Cardiac muscle cell (in vitro differentiated cells and primary cell): ENCODE data around the gene AGAP1. TPM values are rescaled to one million over a fixed set of nuclear protein-coding genes. Genes with fewer than 3 reads are reported as not detected.
"Not testable (repeated sequence)": the region's sequence is repeated elsewhere in the genome, so short reads cannot be mapped to it uniquely, and the experiment has no call there.

Experiments used
- DNase-seq, 2 donors: peaks; one replicate each; pipeline versions ENCODE4 v3.0.0 to v3.0.0-alpha.2; 2010 to 2017; ENCODE audit warnings: low read depth in 1 of 2, low spot score in 1 of 2
- H3K27ac ChIP-seq: fragments of 200-600 bp; sonication (generic); 2 replicates; pipeline ENCODE4 v1.5.1; 2016
- H3K27me3 ChIP-seq: fragments of 200-600 bp; sonication (generic); 2 replicates; pipeline ENCODE4 v1.6.0; 2016; ENCODE audit warnings: control low read depth
- H3K36me3 ChIP-seq: fragments of 200-600 bp; sonication (generic); 2 replicates; pipeline ENCODE4 v1.5.1; 2016; ENCODE audit warnings: control low read depth
- H3K4me1 ChIP-seq: fragments of 200-600 bp; sonication (generic); 2 replicates; pipeline ENCODE4 v1.8.1; 2017; ENCODE audit warnings: low read depth, mild to moderate bottlenecking, mixed run types
- H3K4me3 ChIP-seq: fragments of 200-600 bp; sonication (generic); 2 replicates; pipeline ENCODE4 v1.5.1; 2016; ENCODE audit warnings: mild to moderate bottlenecking
- H3K9me3 ChIP-seq: fragments of 200-600 bp; sonication (generic); 2 replicates; pipeline ENCODE4 v1.5.1; 2017; ENCODE audit warnings: low read depth, mild to moderate bottlenecking, control low read depth
- CTCF ChIP-seq: IDR thresholded peaks from 2 replicates; pipeline ENCODE4 v1.5.1; 2012; ENCODE audit warnings: low read depth, mild to moderate bottlenecking, low read length
- polyA plus RNA-seq: library from polyadenylated mRNA; unstranded; fragments of >200 nt; fragmentation: Nextera tagmentation; extraction: Ambion mirVana; gene quantifications from 2 replicates; pipeline ENCODE4 v1.2.1, GENCODE V29; 2016
- total RNA-seq: library from RNA; depleted of rRNA; stranded (reverse); fragments of >200 nt; gene quantifications from 2 replicates; pipeline ENCODE4 v1.2.3, GENCODE V29; 2016

The AGAP1 gene
- total and polyA plus RNA-seq, 2 experiments from 2014 or later, result 8.6 to 38.2 TPM

DNA sequence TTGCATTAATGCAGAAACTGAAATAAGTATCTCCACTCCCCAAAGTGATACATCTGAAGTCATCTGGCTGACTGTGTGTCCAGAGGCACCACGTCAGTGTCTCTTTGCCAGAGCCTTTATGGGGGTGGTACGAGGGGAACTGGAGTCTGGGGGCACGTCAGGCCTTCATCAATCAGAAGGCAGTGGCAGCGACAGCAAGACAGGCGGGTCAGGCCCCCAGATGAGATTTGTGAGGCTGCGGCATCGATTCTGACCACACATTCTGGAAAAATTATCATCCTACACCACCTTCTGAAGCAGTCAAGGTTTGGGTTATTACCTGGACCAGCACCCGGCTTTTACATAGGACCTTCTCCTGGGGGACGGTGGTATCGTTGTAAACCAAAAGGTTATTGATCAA, 450.7 kb downstream of the AGAP1 start:
- H3K4me3 ChIP-seq, result no peak overlapping the region
- H3K36me3 ChIP-seq, result no peaks in the 10 kb centered on the region
- no peak overlapping the region for H3K27ac ChIP-seq
- H3K27me3 ChIP-seq, result no peaks in the 10 kb centered on the region
- TF ChIP-seq CTCF, result no peak
- no peaks in the 10 kb centered on the region for H3K9me3 ChIP-seq
- H3K4me1 ChIP-seq, result no peaks in the 10 kb centered on the region
- no peak for DNase-seq

DNA sequence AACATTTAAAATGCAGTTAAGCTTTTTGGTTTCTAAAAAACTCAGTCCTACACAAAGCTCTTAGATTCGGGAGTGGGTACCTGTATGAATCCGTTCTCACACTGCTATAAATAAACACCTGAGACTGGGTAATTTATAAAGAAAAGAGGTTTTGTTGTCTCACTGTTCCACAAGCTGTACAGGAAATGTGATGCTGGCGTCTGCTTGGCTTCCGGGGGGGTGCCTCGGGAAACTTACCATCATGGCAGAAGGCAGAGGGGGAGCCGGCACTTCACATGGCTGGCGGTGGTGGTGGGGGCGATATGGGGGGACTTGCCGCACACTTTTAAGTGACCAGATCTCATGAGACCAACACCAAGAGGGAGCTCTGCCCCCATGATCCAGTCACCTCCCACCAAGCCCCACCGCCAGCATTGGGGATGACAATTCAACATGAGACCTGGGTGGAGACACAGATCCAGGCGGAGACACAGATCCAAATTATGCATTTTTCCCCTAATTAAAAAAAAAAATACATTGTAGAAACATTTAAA, 451.8 kb downstream of the AGAP1 start:
- Histone ChIP-seq H3K27ac (no peak overlapping the region), H3K27me3 (no peaks in the 10 kb centered on the region), H3K9me3 (no peaks in the 10 kb centered on the region), H3K36me3 (no peaks in the 10 kb centered on the region), H3K4me1 (no peaks in the 10 kb centered on the region), H3K4me3 (no peak overlapping the region)
- no peak for TF ChIP-seq CTCF
- no peak for DNase-seq

DNA sequence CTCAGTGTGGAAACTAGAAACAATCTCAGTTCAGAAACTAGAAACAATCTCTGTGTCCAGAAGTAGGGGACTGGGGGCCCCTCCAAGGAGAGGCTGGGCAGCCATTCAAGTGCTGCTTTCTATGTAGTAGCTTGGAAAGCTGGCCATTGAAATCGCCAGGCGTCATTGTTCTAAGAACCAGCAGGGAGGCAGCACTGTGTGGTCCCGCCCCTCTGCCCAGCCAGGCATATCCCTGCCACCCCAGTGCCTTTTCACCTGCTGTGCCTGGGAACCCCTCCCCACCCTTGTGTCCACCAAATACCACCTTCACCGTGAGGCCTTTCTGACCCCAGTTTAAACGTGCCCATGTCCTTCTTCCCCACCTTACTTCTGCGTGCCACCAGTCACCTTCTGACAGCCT, 452.7 kb downstream of the AGAP1 start:
- TF ChIP-seq CTCF, result no peak
- no peak for DNase-seq
- Histone ChIP-seq H3K4me3 (no peak overlapping the region), H3K36me3 (no peaks in the 10 kb centered on the region), H3K4me1 (no peaks in the 10 kb centered on the region), H3K9me3 (no peaks in the 10 kb centered on the region), H3K27ac (no peak overlapping the region), H3K27me3 (no peaks in the 10 kb centered on the region)

DNA sequence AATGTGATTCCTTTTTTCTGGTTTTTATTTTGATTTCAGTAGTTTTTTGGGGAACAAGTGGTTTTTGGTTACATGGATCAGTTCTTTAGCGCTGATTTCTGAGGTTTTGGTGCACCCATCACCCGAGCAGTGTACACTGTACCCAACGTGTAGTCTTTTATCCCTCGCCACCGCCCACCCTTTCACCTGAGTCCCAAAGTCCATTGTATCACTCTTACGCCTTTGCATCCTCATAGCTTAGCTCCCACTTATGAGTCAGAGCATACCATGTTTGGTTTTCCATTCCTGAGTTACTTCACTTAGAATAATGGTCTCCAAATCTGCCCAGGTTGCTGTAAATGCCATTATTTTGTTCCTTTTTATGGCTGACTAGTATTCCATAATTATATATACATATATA, 453.2 kb downstream of the AGAP1 start:
- not testable (repeated sequence) for H3K4me1 ChIP-seq, DNase-seq, H3K27me3 ChIP-seq, H3K36me3 ChIP-seq, H3K4me3 ChIP-seq, H3K27ac ChIP-seq, H3K9me3 ChIP-seq

GRCh38 chr2:235949567-235950472, 456.0 kb downstream of the AGAP1 start:
- no peak overlapping the region for H3K27ac ChIP-seq
- no peaks in the 10 kb centered on the region for H3K4me1 ChIP-seq
- no peaks in the 10 kb centered on the region for H3K9me3 ChIP-seq
- no peaks in the 10 kb centered on the region for H3K36me3 ChIP-seq
- no peak for TF ChIP-seq CTCF
- no peak overlapping the region for H3K4me3 ChIP-seq
- no peak for DNase-seq
- no peaks in the 10 kb centered on the region for H3K27me3 ChIP-seq

- DNase-seq, result no peak
Observed at GRCh38 chr2:235950473-235950809, 456.6 kb downstream of the AGAP1 start.

More at GRCh38 chr2:235950473-235950809, 456.6 kb downstream of the AGAP1 start:
- Histone ChIP-seq H3K9me3 (no peaks in the 10 kb centered on the region), H3K4me1 (no peaks in the 10 kb centered on the region), H3K27me3 (no peaks in the 10 kb centered on the region), H3K36me3 (no peaks in the 10 kb centered on the region), H3K27ac (no peak overlapping the region), H3K4me3 (no peak overlapping the region)
- TF ChIP-seq CTCF, result no peak
